Astrocyte of the spinal cord (primary cell): ENCODE data around the gene TNFAIP8L1.

ENCODE experiments used
- DNase-seq: peaks from one replicate; pipeline ENCODE4 v3.0.0; 2011; ENCODE audit warnings: low read depth, low spot score
- H3K4me3 ChIP-seq: 2 replicates; pipeline ENCODE4 v1.5.1; 2011; ENCODE audit warnings: low read depth, mild to moderate bottlenecking, low read length, moderate library complexity
- in situ Hi-C: cut with HindIII; loops from 2 replicates; pipeline ENCODE4 v1.10.0; 2017; ENCODE audit warnings: low sequenced_read_pairs
- TF ChIP-seq, protein P1 (sequence below): IDR thresholded peaks from 2 replicates; pipeline ENCODE4 v1.5.1; 2012; ENCODE audit warnings: low read depth, mild to moderate bottlenecking, low read length, inconsistent platforms

Gene TNFAIP8L1

DNA sequence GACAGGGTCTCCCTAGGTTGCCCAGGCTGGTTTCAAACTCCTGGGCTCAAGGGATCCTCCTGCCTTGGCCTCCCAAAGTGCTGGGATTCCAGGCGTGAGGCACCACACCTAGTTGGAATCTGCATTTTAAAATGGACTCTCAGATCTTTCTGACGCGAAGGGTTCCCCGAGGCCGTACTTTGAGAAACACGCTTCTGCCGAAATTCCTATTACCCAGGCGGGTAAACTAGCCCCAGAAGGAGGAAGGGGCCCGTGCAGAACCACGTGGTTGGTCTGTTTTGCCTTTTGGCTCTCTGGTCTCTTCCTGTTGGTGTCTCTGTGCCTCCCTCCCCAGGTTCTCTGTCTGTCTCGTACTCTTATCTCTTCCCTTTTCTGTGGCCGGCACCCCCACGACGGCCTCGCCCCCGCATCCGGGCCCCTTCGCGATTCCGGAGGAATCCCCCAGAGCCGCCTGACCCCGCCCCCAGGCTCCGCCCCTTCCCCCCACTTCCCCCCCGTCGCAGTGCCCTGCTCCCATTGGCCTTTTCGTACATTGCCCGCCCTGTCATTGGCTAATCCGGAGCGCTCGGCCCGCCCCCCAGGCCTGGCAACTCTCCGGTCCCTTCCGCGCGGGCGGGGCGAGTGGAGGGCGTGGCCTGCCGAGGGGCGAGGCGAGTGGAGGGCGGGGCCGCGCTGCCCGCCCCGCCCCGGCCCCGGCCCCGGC lies at the start of gene TNFAIP8L1:
Gene TNFAIP8L1, plus strand, starts transcription at position 689 of the 703 bp plus-strand sequence. CDS start 12,354 bp downstream, outside the sequence.
- peak within 1 kb of the TSS; percentile 81 for H3K4me3 ChIP-seq
- TF ChIP-seq, protein P1, sequence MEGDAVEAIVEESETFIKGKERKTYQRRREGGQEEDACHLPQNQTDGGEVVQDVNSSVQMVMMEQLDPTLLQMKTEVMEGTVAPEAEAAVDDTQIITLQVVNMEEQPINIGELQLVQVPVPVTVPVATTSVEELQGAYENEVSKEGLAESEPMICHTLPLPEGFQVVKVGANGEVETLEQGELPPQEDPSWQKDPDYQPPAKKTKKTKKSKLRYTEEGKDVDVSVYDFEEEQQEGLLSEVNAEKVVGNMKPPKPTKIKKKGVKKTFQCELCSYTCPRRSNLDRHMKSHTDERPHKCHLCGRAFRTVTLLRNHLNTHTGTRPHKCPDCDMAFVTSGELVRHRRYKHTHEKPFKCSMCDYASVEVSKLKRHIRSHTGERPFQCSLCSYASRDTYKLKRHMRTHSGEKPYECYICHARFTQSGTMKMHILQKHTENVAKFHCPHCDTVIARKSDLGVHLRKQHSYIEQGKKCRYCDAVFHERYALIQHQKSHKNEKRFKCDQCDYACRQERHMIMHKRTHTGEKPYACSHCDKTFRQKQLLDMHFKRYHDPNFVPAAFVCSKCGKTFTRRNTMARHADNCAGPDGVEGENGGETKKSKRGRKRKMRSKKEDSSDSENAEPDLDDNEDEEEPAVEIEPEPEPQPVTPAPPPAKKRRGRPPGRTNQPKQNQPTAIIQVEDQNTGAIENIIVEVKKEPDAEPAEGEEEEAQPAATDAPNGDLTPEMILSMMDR, result no peak
- in situ Hi-C loops, result no loop called here
- DNase-seq, result peak; percentile 95

DNA sequence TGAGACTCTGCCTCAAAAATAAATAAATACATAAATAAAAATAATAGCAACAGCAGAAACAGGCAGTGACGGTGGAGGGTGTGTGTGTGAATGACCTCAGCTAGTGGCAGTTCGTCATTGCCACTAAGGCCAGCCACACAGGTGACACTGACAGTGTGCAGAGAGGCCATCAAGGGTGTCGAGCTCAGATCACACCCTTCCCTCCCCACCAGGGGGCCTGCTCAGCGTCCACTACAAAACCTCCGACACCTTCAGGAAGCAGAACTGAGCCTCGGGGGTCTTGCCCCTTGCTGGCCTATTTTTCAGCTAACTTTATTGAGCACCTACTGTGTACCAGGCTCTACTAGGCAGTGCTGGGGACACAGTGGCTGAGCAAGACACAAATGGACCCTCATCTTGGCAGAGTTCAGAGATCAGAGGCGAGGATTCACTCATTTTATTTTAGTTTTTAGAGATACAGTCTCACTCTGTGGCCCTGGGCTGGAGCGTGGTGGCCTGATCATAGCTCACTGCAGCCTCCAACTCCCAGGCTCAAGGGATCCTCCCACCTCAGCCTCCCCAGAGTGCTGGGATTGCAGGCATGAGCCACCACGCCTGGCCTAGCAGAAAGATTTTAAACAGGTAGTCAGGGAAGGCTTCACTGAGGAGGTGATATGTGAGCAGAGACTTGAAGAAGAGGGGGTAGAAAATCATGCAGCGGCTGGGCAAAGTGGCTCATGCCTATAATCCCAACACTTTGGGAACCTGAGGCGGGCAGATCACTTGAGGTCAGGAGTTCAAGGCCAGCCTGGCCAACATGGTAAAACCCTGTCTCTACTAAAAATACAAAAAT lies 49.5 kb upstream of the TNFAIP8L1 start:
- in situ Hi-C loops, result no loop called here
- TF ChIP-seq, protein P1, result peak; percentile 37
- no peak for DNase-seq
- no peak overlapping the region for H3K4me3 ChIP-seq

DNA sequence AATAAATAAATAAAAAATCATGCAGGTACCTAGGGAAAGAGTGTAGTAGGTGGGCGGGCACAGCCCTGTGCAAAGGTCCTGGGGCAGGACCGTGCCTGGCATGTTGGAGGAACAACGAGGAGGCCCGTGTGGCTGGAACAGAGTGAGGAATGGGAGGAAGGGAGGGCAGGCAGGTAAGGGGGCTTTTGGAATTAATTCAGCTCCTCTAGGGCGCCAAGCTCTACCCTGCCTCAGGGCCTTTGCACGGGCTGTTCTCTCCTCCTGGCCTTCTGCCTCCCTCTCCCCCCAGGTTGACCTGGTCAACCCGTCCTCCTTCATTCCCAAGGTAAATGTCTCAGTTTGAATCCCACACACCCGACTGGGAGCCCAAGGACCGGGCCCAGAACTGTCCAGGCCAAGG lies 48.8 kb upstream of the TNFAIP8L1 start:
- TF ChIP-seq, protein P1, result no peak
- no peak for DNase-seq
- H3K4me3 ChIP-seq, result no peak overlapping the region
- in situ Hi-C loops, result no loop called here

DNA sequence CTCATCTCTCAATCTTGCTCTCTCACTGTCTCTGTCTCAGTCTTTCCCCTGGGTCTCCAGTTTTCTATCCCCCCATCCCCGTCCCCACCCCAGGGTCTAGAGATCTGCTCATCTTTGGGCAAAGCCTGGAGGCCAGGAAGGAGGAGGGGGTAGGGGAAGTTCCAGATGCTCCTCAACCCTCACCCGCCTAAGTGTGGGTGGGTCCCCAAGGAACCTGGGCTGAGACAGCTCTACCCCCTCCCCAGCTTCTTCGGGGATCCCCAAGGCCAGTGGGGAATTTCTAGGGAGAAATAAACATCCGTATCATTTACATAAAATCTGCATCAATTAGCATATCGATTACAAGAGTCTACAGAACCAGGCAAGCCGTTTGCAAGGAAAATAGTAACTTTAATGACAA lies 48.0 kb upstream of the TNFAIP8L1 start:
- TF ChIP-seq, protein P1, result no peak
- in situ Hi-C loops, result no loop called here
- H3K4me3 ChIP-seq, result no peak overlapping the region
- DNase-seq, result no peak

DNA sequence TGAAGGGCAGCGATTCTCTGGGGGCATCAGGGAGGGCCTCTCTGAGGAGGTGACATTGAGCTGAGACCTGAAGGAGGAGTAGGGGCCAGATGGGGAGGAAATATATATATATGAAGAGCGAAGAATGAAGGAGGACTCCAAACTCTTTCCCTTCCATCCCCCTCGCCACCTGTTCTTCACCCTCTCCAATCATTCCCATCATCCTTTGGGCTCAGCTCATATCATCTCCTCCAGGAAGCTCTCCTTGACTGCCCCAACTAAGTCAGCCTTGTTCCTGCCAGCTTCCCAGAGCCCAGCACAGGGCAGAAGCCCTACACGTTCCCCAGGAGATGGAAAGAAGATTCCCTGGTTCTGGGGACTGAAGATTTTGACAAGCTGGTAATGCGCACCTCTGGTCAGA lies 46.9 kb upstream of the TNFAIP8L1 start:
- in situ Hi-C loops, result no loop called here
- H3K4me3 ChIP-seq, result no peak overlapping the region
- TF ChIP-seq, protein P1, result no peak

DNA sequence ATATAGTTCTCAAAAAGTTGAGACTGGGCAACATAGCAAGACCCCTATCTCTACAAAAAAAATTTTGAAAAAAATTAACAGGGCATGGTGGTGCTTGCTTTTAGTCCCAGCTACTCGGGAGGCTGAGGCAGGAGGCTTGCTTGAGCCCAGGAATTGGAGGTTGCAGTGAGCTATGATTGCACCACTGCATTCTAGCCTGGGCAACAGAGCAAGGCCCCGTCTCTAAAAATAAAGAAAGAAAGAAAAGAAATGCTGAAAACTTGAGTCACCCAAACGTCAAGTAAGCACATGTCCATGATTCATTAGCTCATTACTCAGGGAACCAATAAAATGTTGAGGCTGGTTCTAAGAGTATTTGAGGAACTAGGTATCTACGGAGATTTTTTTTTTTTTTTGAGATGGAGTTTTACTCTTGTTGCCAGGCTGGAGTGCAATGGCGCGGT lies 45.9 kb upstream of the TNFAIP8L1 start:
- in situ Hi-C loops, result no loop called here
- no peak for DNase-seq
- H3K4me3 ChIP-seq, result no peak overlapping the region
- TF ChIP-seq, protein P1, result no peak

More for the DNA sequence above, 46.9 kb upstream of the TNFAIP8L1 start:
- DNase-seq, result no peak
